ENCODE data around the gene SCN2A.

Gene SCN2A

GRCh38 chr2:165420231-165420630, 181.0 kb downstream of the SCN2A start:
- DNase-seq (ENCODE audit: low read depth), result no peak

GRCh38 chr2:165423081-165423480, 183.9 kb downstream of the SCN2A start:
- DNase-seq (ENCODE audit: low read depth), result no peak

GRCh38 chr2:165425556-165425955, 186.3 kb downstream of the SCN2A start:
- no peak for DNase-seq (ENCODE audit: low read depth)

- no peak for DNase-seq (ENCODE audit: low read depth)
Observed at GRCh38 chr2:165427686-165428085, 188.5 kb downstream of the SCN2A start.

- DNase-seq (ENCODE audit: low read depth), result no peak
Observed at GRCh38 chr2:165428926-165429325, 189.7 kb downstream of the SCN2A start.

GRCh38 chr2:165431014-165431413, 191.8 kb downstream of the SCN2A start:
- no peak for DNase-seq (ENCODE audit: low read depth)

- DNase-seq (ENCODE audit: low read depth), result no peak
Observed at GRCh38 chr2:165432234-165432966, 193.2 kb downstream of the SCN2A start.

GRCh38 chr2:165434865-165435496, 195.8 kb downstream of the SCN2A start:
- DNase-seq (ENCODE audit: low read depth), result no peak

GRCh38 chr2:165435611-165436010, 196.4 kb downstream of the SCN2A start:
- DNase-seq (ENCODE audit: low read depth), result no peak

- no peak for DNase-seq (ENCODE audit: low read depth)
Observed at GRCh38 chr2:165436559-165436958, 197.3 kb downstream of the SCN2A start.

- DNase-seq (ENCODE audit: low read depth), result no peak
Observed at GRCh38 chr2:165440367-165440766, 201.2 kb downstream of the SCN2A start.
